GM12873 (cell line): Measurements from ENCODE around the gene IFT81.

Experiments used
- TF ChIP-seq, protein P1 (sequence below): IDR thresholded peaks from 2 replicates; pipeline ENCODE4 v1.5.1; 2012; ENCODE audit warnings: low read depth, mild to moderate bottlenecking, moderate library complexity, low read length, control low read depth; ENCODE audit not compliant: insufficient read depth; ENCODE audit errors: missing control alignments

IFT81 gene

DNA sequence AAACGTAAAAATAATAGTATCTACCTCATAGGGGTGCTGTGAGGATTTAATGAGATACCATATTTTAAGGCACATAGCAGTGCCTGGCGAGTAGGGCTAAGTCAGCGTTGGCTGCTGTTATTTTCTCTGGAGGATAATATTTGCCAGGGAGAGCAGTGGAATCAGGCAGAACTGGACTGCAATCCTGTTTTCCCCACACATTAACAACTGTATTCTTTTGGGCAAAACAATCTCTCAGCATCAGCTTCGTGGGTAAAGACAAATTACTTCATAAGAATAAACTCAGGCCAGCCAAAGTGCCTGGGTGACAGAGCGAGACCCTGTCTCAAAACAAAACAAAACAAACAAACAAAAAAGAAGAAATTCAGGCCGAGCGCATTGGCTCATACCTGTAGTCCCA is 127.2 kb downstream of the IFT81 start:
- TF ChIP-seq, protein P1, sequence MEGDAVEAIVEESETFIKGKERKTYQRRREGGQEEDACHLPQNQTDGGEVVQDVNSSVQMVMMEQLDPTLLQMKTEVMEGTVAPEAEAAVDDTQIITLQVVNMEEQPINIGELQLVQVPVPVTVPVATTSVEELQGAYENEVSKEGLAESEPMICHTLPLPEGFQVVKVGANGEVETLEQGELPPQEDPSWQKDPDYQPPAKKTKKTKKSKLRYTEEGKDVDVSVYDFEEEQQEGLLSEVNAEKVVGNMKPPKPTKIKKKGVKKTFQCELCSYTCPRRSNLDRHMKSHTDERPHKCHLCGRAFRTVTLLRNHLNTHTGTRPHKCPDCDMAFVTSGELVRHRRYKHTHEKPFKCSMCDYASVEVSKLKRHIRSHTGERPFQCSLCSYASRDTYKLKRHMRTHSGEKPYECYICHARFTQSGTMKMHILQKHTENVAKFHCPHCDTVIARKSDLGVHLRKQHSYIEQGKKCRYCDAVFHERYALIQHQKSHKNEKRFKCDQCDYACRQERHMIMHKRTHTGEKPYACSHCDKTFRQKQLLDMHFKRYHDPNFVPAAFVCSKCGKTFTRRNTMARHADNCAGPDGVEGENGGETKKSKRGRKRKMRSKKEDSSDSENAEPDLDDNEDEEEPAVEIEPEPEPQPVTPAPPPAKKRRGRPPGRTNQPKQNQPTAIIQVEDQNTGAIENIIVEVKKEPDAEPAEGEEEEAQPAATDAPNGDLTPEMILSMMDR = no peak

DNA sequence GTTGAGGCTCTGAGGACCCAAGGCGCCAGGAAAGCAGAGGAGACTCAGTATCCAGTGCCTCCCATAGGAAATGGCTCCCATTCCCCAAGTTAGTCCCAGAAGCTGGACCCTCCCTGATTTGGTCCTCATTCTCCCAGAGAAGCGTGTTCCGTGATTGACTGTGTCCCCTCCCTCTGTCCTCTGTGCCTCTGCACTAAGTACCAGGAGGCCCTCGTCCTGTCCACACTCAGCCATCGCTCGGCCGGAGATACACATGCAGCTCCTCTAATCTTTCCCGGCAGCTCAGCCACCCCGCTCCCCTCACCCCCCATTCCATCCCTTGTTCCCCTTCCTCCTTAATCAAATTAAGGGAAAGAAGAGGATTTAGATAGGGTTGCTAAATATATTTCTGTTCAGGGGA is 128.6 kb downstream of the IFT81 start:
- TF ChIP-seq, protein P1 = no peak

DNA sequence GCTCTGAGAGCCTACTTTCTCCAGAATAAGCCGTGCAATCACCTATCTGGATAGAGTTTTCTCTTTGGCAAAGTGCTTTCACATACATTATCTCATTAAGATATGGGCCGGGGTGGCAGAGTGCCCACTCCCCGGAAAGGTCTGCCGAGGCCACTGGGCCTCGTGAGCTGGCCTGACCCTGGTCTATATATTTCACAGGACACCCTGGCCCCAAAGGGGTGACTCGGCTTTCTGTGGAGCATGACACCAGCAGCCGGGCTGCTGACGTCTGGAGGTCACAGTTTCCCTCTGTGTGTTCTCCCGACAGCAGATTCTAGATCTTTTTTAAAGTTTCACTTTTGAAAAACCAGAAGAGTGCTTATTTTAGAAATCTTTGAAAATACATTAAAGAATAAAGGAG is 129.0 kb downstream of the IFT81 start:
- TF ChIP-seq, protein P1 = no peak

DNA sequence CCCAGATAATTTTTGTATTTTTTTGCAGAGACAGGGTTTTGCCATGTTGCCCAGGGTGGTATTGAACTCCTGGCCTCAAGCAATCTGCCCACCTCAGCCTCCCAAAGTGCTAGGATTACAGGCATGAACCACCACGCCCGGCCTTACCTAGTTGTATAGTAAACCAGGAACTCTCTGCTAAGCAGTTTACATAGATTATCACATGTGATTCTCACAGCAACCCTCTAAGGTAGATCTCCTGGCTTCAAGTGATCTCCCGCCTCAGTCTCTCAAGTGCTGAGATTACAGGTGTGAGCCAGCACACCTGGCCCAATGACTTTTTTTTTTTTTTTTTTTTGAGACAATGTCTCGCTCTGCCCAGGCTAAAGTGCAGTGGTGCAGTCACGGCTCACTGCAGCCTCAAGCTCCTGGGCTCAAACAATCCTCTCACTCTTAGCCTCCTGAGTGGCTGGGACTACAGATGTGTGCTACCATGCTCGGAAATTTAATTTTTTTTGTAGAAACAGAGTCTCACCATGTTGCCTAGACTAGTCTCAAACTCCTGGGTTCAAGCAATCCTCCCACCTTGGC is 130.9 kb downstream of the IFT81 start:
- TF ChIP-seq, protein P1 = no peak

DNA sequence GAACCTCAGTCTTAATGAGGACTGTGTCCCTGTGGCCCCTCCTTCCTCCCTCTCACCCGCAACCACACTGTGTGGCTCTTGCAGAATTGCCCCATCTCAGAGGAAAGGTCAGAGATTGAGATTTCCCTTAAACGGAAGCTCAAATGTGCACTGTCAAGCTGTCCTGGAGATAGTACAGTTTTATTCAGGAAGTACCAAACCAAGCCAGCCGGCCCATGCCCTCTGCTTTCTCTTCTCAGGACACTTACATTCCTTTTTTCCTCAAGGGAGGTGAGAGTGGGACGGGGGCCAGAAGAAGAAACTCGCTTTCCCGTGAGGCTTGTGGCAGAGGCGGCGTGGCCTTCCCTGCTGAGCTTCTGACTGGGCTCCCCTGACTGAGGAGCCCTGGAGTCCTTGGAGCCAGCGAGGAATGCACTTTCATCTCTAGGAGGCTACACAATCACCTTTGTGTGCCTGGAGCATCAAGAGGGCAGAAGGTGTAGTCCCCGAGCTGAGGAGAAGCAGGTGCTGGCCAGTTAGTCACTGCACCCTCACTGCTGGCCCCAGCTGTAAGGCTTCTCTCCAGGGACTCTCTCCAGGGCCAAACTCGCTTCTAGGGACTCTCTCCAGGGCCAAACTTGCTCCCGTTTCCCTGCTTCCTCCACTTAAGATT is 132.7 kb downstream of the IFT81 start:
- TF ChIP-seq, protein P1 = no peak

DNA sequence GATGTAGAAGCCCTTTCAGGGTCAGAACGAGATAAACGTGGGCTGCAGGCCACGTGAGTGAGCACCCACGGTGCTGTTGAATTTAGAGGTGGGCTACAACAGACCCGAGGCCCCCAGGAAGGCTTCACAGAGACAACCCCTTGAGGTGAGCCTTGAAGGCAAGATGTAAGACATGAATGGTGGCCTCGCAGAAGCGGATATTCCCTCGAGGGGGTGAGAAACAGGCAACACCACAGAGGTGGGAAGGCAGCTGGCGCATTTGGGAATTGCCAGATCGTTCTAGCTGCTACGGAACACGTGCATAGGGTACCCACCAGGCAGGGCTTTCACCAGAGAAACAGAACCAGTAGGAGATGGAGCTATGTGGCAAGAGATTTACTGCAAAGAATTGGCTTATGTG is 134.3 kb downstream of the IFT81 start:
- TF ChIP-seq, protein P1 = no peak

DNA sequence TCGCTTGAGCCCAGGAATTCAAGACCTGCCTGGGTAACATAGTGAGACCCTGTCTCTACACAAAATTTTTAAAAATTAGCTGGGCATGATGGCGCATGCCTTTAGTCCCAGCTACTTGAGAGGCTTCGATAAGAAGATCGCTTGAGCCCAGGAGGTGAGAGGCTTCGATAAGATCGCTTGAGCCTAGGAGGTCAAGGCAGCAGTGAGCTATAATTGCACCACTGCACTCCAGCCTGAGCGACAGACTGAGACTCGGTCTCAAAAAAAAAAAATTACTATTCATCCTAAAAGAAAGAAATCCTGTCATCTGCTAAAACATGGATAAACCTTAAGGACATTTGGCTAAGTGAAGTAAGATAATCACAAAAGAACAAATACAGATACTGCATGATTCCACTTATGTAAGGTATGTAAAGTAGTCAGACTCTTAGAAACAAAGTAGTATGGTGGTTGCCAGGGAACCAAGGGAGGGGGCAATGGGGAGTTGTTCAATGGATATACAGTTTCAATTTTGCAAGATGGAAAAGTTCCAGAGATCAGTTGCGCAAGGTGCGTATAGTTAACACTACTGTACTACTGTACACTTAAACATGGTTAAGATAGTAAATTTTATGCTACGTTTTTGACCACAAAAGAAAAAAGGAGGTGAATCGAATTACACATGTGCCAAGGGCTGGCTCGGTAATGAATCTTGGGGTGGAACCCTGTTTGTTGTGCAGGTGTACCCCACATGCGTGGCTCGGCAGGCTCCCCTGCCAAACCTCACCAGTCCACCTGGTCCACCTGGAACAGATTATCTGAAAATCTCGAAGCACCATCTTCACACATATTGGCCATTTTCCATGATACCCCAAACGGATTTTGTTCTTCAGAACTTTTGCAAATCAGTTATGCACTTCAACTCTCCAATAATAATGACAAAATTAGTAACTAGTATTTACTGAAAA is 138.6 kb downstream of the IFT81 start:
- TF ChIP-seq, protein P1 = no peak
